Tibial nerve (tissue), 4 donors: Measurements from ENCODE around the gene PRUNE2.

Experiments
- EP300 ChIP-seq, 2 donors: sonication (generic); formaldehyde crosslinking; IDR thresholded peaks; one replicate each; pipeline ENCODE4 v1.6.1; 2017; ENCODE audit warnings: antibody characterized with exemption in 2 of 2, mild to moderate bottlenecking in 1 of 2
- POLR2A ChIP-seq, 2 donors: fragments of 450-650 bp; IDR thresholded peaks; one replicate each; pipeline ENCODE4 v1.6.1; 2017; ENCODE audit warnings: antibody characterized with exemption in 2 of 2, mild to moderate bottlenecking in 2 of 2, moderate library complexity in 2 of 2
- TF ChIP-seq, protein P1 (sequence below), 5 experiments: fragments of 200-600 bp in 3 of 5; fragments of 450-650 bp in 2 of 5; sonication (generic) in 3 of 5; IDR thresholded peaks; one replicate each; pipeline ENCODE4 v1.5.1; 2016 to 2019; ENCODE audit warnings: antibody characterized with exemption in 5 of 5, mild to moderate bottlenecking in 3 of 5, moderate library complexity in 2 of 5

DNA sequence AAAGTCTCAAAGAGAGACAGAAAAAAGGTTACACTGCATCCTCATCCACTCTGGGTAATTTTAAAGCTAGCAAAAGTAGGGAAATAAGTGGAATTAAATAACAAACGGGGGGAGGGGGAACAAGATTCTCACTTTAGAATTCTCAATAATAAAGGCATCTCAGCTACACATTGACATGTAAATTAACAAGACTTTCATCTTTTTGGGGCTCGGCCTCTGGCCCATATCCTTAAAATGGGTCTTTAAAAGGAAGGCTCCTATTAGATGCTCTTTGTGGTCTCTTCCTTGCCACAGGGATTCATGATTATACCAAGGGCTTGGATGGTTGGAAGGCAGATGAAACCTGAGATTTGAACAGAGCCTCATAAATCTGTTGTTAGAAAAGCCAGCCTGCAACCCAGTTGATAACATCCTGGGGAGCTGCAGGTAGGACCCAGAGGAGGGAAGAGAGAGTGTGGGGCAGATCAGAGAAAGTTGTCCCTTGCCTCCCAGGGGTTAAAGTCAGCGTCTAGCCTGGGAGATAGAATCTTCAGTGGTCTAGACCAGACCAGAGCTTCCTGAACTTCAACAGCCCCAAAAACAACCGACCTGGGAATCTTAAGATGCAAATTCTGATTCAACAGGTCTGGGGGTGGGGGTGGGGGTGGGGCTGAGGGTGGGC lies 311.0 kb downstream of the PRUNE2 start:
- TF ChIP-seq, protein P1, sequence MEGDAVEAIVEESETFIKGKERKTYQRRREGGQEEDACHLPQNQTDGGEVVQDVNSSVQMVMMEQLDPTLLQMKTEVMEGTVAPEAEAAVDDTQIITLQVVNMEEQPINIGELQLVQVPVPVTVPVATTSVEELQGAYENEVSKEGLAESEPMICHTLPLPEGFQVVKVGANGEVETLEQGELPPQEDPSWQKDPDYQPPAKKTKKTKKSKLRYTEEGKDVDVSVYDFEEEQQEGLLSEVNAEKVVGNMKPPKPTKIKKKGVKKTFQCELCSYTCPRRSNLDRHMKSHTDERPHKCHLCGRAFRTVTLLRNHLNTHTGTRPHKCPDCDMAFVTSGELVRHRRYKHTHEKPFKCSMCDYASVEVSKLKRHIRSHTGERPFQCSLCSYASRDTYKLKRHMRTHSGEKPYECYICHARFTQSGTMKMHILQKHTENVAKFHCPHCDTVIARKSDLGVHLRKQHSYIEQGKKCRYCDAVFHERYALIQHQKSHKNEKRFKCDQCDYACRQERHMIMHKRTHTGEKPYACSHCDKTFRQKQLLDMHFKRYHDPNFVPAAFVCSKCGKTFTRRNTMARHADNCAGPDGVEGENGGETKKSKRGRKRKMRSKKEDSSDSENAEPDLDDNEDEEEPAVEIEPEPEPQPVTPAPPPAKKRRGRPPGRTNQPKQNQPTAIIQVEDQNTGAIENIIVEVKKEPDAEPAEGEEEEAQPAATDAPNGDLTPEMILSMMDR (IDR thresholded peaks at IDR 0.05) = no peak
- TF ChIP-seq POLR2A (IDR thresholded peaks at IDR 0.05) (no peak), EP300 (IDR thresholded peaks at IDR 0.05) (no peak)
